Transverse colon (tissue), 3 donors: ENCODE results near the gene TNRC6C.

Source experiments
- CTCF ChIP-seq, 5 experiments: fragments of 200-600 bp in 3 of 5; fragments of 450-650 bp in 2 of 5; sonication (generic) in 3 of 5; IDR thresholded peaks; 1 replicate in 2 of 5; 2 replicates in 3 of 5; pipeline ENCODE4 v1.5.1; 2016 to 2017; ENCODE audit warnings: antibody characterized with exemption in 5 of 5, inconsistent platforms in 3 of 5, mild to moderate bottlenecking in 2 of 5, moderate library complexity in 1 of 5
- POLR2A ChIP-seq: fragments of 450-650 bp; IDR thresholded peaks from one replicate; pipeline ENCODE4 v1.6.1; 2016; ENCODE audit warnings: antibody characterized with exemption, mild to moderate bottlenecking, moderate library complexity

GRCh38 chr17:78012428-78012827 lies 53.9 kb downstream of the TNRC6C start:
- TF ChIP-seq POLR2A = no peak
- no peak for TF ChIP-seq CTCF (IDR thresholded peaks at IDR 0.05)
